ENCODE measurements around the gene GAB1.

GAB1 gene

DNA sequence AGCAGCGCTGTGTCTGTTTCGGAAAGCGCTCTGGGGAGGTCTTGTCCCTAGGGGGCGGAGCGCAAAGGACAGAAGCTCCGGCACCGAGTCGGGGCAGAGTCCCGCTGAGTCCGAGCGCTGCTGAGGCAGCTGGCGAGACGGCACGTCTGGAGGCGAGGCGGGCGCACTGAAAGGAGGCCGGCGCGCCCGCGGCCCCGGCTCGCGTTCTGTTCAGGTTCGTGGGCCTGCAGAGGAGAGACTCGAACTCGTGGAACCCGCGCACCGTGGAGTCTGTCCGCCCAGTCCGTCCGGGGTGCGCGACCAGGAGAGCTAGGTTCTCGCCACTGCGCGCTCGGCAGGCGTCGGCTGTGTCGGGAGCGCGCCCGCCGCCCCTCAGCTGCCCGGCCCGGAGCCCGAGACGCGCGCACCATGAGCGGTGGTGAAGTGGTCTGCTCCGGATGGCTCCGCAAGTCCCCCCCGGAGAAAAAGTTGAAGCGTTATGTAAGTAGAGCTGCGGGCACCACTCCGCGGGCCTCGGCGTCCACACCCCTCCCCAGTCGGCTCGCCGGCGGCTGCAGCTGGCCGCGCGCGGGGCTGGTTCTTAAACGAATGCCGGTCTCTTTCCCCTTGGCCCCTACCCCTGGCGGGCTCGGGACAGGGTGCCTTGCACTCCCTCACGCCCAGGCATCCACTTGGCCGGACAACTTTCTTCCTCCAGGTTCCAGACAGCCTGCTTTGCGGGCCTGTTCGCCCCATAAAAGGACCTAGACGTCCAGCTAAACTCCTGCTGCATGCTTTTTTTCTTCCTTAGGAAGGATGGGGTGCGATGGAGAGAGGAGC lies at the start of gene GAB1:
Gene GAB1, plus strand, starts transcription at position 96 of the 819 bp plus-strand sequence. Its CDS starts 313 bp downstream, at position 409.
- DNase-seq (ENCODE audit: low spot score): peak; percentile 34

DNA sequence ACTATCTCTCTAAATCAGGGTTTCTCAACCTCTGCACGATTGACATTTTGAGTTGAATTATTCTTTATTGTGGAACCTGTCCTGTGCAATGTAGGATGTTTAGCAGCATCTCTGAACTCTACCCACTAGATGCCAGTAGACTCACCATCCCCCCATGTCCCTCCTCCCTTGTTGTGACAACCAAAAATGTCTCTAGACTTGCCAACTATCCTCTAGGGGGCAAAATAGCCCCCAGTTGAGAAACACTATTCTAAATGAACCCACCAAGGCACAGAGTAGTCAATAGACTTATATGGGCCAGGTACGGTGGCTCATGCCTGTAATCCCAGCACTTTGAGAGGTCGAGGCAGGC lies 49.1 kb upstream of the GAB1 start:
- DNase-seq (ENCODE audit: low spot score): no peak

GRCh38 chr4:143288171-143288570 lies 48.5 kb upstream of the GAB1 start:
- no peak for DNase-seq (ENCODE audit: low spot score)

- no peak for DNase-seq (ENCODE audit: low spot score)
Measured at GRCh38 chr4:143289370-143289769, 47.3 kb upstream of the GAB1 start.

DNA sequence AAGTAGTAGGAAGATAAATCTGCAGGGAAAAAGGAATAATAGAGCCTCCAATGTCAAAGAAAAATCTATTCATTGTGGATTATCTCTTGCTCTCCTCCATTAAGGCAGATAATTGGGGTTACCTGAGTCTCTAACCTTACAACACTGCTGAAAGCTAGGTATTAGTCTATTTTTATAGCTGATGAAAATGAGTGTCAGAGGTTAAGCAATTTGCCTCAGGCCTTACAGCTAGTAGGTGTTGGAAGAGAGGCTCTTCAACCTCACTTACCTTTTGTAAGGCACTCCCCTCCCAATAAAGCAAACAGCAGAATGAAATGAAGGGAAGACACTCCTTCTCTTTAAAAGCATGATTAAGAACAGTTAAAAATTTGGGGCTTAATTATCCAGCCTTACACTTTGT lies 45.4 kb upstream of the GAB1 start:
- DNase-seq (ENCODE audit: low spot score): no peak

- no peak for DNase-seq (ENCODE audit: low spot score)
Measured at GRCh38 chr4:143292858-143293257, 43.8 kb upstream of the GAB1 start.

DNA sequence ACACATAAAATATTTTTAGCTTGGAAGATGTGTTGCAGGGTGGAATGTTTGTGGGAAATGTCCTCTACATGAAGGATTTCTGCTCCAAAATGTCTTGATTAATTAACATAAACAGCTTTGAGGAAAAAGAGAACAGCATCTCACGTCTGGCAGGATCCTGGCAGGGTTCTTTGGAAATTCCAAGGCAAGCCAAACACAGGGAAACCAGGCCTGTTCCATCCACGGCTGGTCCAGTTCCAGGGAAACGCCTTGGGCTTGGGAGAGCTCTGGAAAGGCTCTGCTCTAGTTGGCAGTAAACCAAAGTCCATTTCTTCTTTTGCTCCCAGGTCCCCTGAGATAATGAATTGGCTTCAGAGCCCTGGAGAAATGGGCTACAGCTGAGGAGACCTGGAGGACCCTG lies 42.4 kb upstream of the GAB1 start:
- DNase-seq (ENCODE audit: low spot score): no peak

DNA sequence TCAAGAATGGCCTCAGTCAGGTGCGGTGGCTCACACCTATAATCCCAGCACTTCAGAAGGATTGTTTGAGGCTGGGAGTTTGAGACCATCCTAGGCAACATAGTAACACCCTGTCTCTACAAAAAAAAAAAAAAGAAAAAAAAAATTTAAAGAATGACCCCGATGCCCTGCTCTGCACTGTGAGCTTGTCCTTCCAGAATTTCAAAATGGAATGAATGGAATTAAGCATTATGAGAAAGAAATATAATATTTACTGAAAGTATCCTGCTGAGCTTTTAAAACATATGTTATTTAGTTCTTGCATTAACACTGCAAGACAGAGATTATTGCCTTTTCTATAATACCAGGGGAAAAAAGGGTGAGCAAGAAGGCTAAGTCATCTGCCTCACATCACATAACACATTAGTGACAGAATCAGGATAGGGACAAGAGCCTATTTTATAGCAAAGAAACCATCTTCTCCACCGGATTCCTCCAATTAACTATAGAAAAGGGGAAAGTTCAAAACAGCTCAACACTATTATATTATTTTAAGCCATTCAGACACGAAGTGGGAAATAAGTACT lies 41.9 kb upstream of the GAB1 start:
- DNase-seq (ENCODE audit: low spot score): no peak

DNA sequence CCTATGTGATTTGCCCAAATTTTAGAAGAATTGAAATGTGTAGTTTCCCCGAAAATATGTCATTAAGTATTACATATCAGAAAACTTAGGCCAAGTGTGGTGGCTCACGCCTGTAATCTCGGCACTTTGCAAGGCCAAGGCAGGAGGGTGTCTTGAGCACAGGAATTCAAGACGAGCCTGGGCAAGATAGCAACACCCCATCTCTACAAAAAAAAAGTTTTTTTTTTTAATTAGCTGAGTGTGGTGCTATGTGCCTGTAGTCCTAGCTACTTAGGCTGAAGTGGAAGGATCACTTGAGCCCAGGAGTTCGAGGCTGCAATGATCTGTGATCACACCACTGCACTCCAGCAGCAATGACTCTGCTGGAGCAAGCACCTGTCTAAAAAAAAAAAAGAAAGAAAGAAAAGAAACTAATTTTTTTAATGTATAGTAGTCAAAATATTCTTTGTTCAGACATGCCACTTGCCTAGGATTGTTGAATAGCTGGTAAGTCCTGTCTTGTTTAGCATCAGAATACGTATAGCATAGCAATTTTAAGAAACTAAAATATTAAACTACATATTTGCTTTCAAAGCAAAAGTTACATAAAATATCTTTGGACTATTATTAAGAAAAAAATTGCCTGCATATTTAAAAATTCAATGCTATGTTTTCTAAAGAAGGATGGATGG lies 40.1 kb upstream of the GAB1 start:
- DNase-seq (ENCODE audit: low spot score): no peak

DNA sequence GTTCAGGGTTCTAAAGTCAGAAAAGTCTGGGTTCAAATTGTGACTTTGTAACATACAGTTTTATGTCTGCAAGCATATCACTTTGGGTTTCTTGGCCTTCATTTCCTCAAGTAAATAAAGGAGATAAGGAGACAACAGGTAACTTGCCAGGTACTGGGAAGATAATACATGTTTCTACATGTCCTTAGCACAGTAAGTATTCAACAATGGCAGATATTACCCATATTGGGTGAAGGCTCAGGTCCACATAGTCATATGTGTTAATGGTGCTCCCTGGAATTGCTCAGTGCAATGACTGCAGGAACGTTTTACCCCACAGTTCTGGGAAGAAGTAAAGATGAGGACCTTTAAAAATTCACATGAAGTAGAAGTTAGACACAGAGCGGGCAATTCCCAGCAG lies 35.8 kb upstream of the GAB1 start:
- no peak for DNase-seq (ENCODE audit: low spot score)

DNA sequence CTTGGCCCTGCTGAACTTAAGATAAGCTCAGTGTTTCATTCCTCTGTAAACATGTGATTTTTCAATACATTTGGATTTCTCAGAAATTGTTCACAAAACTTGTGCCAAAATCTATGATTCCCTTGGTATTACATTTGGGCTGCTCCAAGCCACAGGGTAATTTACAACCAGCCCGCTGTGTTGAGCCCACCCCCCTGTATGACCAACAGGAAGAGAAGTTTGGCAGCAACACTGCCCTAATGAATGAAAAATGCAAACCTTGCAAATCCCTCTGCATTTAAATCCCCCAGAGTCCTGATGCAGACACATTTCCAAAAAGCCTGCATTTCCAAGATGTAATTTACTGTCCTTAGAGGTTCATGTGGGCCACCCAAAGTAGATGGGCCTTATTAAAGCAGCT lies 34.1 kb upstream of the GAB1 start:
- DNase-seq (ENCODE audit: low spot score): no peak

- no peak for DNase-seq (ENCODE audit: low spot score)
Measured at GRCh38 chr4:143306788-143307187, 29.9 kb upstream of the GAB1 start.

DNA sequence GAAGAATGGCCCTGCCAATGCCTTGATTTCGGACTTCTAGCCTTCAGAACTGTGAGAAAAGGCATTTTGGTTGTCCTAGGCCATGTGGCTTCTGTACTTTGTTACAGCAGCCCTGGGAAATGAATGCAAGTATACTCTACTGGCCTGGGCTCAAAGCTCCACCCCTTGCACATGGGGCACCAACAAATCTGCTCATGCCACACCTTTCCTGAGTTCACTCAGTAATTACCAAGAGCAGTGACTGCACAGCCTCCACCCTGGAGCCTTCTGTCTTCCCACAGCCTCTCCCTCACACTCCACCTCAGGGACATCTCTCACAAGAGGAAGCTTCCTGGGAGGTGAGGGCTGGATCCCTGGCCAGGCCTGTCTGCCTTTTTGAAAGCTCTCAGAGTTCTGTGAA lies 29.1 kb upstream of the GAB1 start:
- no peak for DNase-seq (ENCODE audit: low spot score)

GRCh38 chr4:143308377-143308776 lies 28.3 kb upstream of the GAB1 start:
- DNase-seq (ENCODE audit: low spot score): no peak

GRCh38 chr4:143311924-143312323 lies 24.8 kb upstream of the GAB1 start:
- no peak for DNase-seq (ENCODE audit: low spot score)

- DNase-seq (ENCODE audit: low spot score): no peak
Measured at GRCh38 chr4:143313521-143313920, 23.2 kb upstream of the GAB1 start.

DNA sequence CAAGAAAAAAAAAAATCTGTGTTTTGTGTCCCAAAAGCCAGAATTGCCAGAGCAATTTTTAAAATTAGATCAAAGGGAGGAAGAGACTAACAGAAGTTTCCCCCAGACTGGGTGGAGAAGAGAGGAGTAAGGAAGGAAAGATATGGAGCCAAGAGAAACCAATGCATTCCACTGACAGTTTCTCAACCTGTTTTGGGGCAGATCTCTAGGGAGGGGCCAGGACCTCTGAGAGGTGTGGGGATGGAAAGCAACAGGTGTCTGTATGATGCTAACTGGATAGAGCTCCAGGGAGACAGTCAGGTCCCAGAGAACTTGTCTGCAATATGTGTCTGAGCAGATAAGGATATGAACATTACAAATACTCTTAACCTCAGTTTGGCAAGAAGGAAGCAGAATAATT lies 22.7 kb upstream of the GAB1 start:
- no peak for DNase-seq (ENCODE audit: low spot score)

DNA sequence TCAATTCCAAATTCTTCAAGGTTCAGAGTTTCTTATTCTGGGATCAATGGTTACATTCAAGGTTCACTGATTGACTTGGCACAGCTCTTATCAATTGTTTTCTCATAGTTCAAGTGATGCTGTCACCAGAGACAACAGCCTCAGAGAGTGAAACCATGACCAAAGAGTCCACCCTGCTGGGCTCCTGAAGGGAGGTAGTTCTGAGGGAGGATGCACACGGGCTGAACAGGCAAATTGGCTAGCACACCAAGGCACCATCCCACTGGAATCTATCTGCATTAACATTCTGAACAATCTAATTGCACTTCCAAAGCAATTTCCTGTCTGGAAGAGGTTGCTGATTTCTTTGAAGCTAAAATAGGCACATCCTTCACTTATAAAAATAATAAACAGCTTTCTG lies 16.6 kb upstream of the GAB1 start:
- DNase-seq (ENCODE audit: low spot score): no peak

DNA sequence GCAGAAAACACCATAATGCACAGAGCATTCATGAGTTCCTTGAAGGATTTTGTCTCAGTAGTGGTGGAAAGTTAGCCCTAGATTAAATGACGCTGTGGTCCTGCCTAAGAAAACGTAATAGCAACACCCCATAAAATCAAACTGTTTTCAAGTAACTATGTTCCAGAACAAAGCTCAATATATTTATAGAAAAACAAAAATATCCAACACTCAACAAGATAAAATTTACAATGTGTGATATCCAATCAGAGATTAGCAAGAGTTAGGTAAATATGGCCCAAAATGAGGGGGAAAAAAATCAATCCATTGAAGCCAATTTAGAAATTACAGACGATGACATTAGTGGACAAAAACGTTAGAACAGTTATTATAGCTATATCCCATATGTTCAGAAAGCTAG lies 9.9 kb upstream of the GAB1 start:
- DNase-seq (ENCODE audit: low spot score): no peak

GRCh38 chr4:143329985-143330384 lies 6.7 kb upstream of the GAB1 start:
- DNase-seq (ENCODE audit: low spot score): no peak

DNA sequence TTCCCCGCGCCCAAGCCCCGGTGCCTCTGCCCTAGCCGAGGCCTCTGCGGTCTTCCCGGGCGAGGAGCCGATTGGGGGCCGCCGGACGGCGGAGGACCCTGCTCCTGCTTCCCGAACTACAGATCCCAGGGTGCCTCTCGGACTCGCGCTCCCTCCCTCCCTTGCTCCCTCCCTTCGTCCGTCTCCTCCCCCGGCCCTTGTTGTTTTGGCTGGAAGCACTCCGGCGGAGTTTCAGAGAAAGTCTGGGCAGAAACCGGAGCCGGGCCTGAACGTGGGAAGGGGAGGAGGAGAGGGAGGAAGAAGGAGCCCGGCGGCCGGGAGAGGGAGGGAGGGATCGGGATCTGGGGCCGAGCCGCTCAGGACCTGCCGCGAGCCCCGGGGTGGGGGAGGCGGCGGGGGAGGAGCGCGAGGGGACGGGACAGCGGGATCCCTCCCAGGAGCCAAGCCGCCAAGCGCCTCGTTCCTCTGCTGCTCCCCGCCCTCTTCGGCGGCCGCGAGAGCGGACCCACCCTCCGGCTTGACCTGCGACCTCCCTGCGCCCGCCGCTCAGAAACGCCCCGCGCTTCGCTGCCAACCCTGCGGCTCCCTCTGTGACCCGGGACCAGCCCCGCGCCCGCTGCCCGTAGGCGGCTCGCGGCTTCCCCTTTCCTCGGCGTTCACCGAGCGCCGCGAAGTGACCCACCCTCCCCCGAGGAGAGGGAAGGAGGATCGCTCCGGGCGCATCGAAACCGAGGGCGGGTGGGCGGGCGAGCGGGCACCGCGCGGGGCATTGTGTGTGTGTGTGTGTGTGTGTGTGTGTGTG lies 496 bp upstream of the GAB1 start:
- DNase-seq (ENCODE audit: low spot score): peak; percentile 47

DNA sequence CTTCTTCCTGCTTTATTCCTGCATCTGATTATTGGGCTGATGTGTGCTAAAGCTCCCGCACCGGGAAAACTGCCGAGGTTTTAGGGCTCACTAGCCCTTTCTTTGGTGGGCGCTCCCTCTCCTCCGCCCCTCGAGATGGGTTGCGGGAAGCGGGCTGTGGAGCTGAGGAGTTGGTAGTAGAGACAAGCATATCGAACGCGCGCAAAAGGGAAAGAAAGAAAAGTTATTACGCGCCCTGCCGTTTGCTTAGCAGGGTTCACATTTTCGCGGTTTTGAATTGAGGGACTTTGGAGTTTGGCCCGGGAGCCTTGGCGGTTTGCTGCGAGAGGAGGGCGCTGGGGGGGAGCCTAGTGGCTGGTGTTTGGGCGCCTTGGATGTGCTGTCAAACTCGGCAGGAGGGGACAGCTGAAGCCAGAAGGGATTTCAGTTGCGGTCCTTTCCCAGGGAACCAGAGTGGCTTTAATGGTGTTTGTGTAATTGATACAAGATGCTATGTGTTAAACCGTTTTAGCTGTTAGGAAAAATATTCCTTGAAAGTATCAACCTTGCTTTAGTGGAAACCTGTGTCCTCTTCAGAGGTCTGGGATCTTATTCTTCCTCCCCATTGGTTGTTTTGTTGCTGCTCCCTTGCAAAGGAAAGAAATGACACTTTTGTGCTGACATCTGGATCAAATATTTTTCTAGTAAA lies 1.1 kb downstream of the GAB1 start:
- DNase-seq (ENCODE audit: low spot score): peak; percentile 22
